ENCODE results near the gene SRRM3. TPM values are rescaled to one million over a fixed set of nuclear protein-coding genes. Genes with fewer than 3 reads are reported as not detected.
"Not testable (repeated sequence)": the region's sequence is repeated elsewhere in the genome, so short reads cannot be mapped to it uniquely, and the experiment has no call there.

SRRM3 gene
- total RNA-seq, 1 experiment from 2014 or later: 12.7 TPM

- ChIA-PET POLR2A (interaction anchor here (0.7 to 2.9 kb wide), 6 partner anchors 9 to 101 kb away, joined by 4 to 21 read pairs (median 5); no protein-coding TSS in a partner anchor), CTCF (interaction anchor here (1.0 to 1.7 kb wide), 4 partner anchors 9 to 40 kb away, joined by 3 to 12 read pairs (median 3); no protein-coding TSS in a partner anchor), RAD21 (ENCODE audit: low non-redundant PET in 1 of 2, low total read pairs in 2 of 2, uncharacterized antibody in 2 of 2, unreplicated experiment in 2 of 2) (no interaction called here)
- intact Hi-C loops (cut with micrococcal nuclease): loop anchor here (1.0 kb wide), 1 partner anchor 12 kb away; no protein-coding TSS in a partner anchor
- H3K27ac ChIP-seq (ENCODE audit: low read depth, low read length): peak overlapping the region; percentile 95
- DNase-seq (ENCODE audit: low read depth, low spot score) (peak; percentile 69), ATAC-seq (peak; percentile 55)
- peaks cover 13% of the 10 kb centered on the region; the same call in 1 of the 2 replicates for H3K79me2 ChIP-seq (ENCODE audit: insufficient read depth, low read length)
- peaks cover 42 to 68% of the 10 kb centered on the region in 2 experiments for H3K4me1 ChIP-seq (ENCODE audit: control insufficient read depth in 1 of 2, insufficient read depth in 2 of 2, low read length in 2 of 2)
- peak overlapping the region; percentile 96 for H3K9ac ChIP-seq (ENCODE audit: low read length)
- no peaks in the 10 kb centered on the region for H3K9me2 ChIP-seq (ENCODE audit: insufficient read depth)
- BruUV-seq (replicated peaks): TSS peak; percentile 67
- no peak overlapping the region for H2AFZ ChIP-seq (ENCODE audit: low read depth, low read length, poor library complexity, severe bottlenecking)
- TF ChIP-seq ELF1 (IDR thresholded peaks at IDR 0.05; ENCODE audit: borderline replicate concordance, low read depth) (no peak), ZFX (IDR thresholded peaks at IDR 0.05) (no peak), POLR2AphosphoS5 (IDR thresholded peaks at IDR 0.05; ENCODE audit: low read depth, low read length) (peak; percentile 65)
- no peaks in the 10 kb centered on the region for H3K9me3 ChIP-seq (ENCODE audit: control insufficient read depth in 1 of 2, insufficient read depth in 1 of 2, low read depth in 1 of 2, low read length in 2 of 2)
- H3K4me2 ChIP-seq (ENCODE audit: low read length): peak overlapping the region; percentile 97
- no peaks in the 10 kb centered on the region for H4K20me1 ChIP-seq (ENCODE audit: insufficient read depth)
- peaks cover 2 to 8% of the 10 kb centered on the region in 2 experiments; a peak in 1 of 4 replicates for H3K36me3 ChIP-seq (ENCODE audit: control insufficient read depth in 1 of 2, insufficient read depth in 2 of 2, low read length in 2 of 2)
- peak overlapping the region; percentile 86 to 94 for H3K4me3 ChIP-seq (replicated peaks in 1 of 2; ENCODE audit: low read depth in 1 of 2, low read length in 2 of 2)
- no peaks in the 10 kb centered on the region for H3K27me3 ChIP-seq (ENCODE audit: insufficient read depth, low read length)
Observed at GRCh38 chr7:76303202-76304147, 101.8 kb downstream of the SRRM3 start.

DNA sequence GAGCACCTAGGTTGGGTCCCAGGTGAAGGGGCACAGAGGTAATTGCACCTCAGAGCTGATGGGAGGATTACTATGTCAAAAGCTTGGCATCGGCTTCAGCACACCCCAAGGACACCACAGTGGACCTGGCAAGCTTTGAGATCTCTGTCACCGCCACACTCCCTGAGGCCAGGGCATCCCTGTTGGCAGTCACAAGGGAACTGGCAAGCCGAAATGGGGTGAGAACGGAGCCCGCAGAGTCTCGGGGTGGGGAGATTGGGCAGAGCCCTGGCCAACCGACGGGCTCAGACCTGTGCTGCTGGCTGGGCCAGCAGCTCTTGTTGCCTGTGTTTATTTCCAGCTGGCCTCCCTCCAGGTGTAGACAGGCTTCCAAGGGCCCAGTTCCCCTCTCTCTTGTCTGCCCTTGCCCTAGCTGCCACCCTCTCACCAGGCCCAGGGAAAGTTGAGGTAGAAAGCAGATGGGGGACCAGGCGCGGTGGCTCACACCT lies 103.2 kb downstream of the SRRM3 start:
- no peak for TF ChIP-seq FOSL1 (IDR thresholded peaks at IDR 0.05; ENCODE audit: low read depth)
- peak; percentile 55; the same call in 1 of the 2 replicates for TF ChIP-seq POLR2AphosphoS5 (IDR thresholded peaks at IDR 0.05; ENCODE audit: low read depth, low read length)
- TF ChIP-seq SRF (IDR thresholded peaks at IDR 0.05; ENCODE audit: low read depth): no peak
- Histone ChIP-seq H3K27me3 (ENCODE audit: insufficient read depth, low read length) (no peaks in the 10 kb centered on the region), H4K20me1 (ENCODE audit: insufficient read depth) (no peaks in the 10 kb centered on the region), H3K27ac (ENCODE audit: low read depth, low read length) (peak overlapping the region; percentile 95; the same call in 1 of the 2 replicates), H2AFZ (ENCODE audit: low read depth, low read length, poor library complexity, severe bottlenecking) (no peak overlapping the region), H3K9me3 (ENCODE audit: control insufficient read depth in 1 of 2, insufficient read depth in 1 of 2, low read depth in 1 of 2, low read length in 2 of 2) (no peaks in the 10 kb centered on the region), H3K36me3 (ENCODE audit: control insufficient read depth in 1 of 2, insufficient read depth in 2 of 2, low read length in 2 of 2) (peaks cover 2 to 8% of the 10 kb centered on the region in 2 experiments; a peak in 1 of 4 replicates), H3K9ac (ENCODE audit: low read length) (no peak overlapping the region), H3K79me2 (ENCODE audit: insufficient read depth, low read length) (peaks cover 13% of the 10 kb centered on the region; the same call in 1 of the 2 replicates), H3K4me2 (ENCODE audit: low read length) (0 out of 2 replicates have a peak overlapping the region, but pooled peaks have one; percentile 97), H3K4me1 (ENCODE audit: control insufficient read depth in 1 of 2, insufficient read depth in 2 of 2, low read length in 2 of 2) (peaks cover 34 to 55% of the 10 kb centered on the region in 2 experiments), H3K9me2 (ENCODE audit: insufficient read depth) (no peaks in the 10 kb centered on the region), H3K4me3 (replicated peaks in 1 of 2; ENCODE audit: low read depth in 1 of 2, low read length in 2 of 2) (no peak overlapping the region)
- no TSS peak for BruUV-seq (replicated peaks)
- POLR2A ChIA-PET: interaction anchor here (0.6 to 1.5 kb wide), 3 partner anchors 13 to 139 kb away, joined by 3 to 8 read pairs (median 3); no protein-coding TSS in a partner anchor
- DNase-seq (ENCODE audit: low read depth, low spot score) (no peak), ATAC-seq (no peak)
- CTCF ChIA-PET: interaction anchor here (0.9 to 1.0 kb wide), 2 partner anchors 9 to 14 kb away, joined by 3 to 5 read pairs; no protein-coding TSS in a partner anchor
- intact Hi-C loops (cut with micrococcal nuclease): no loop called here
- RAD21 ChIA-PET (ENCODE audit: low non-redundant PET in 1 of 2, low total read pairs in 2 of 2, uncharacterized antibody in 2 of 2, unreplicated experiment in 2 of 2): no interaction called here

GRCh38 chr7:76308874-76309273 lies 107.2 kb downstream of the SRRM3 start:
- H3K27ac ChIP-seq (ENCODE audit: low read depth, low read length); H3K4me2 ChIP-seq (ENCODE audit: low read length); BruUV-seq (replicated peaks); ATAC-seq; H3K9me2 ChIP-seq (ENCODE audit: insufficient read depth); intact Hi-C loops (cut with micrococcal nuclease); H3K79me2 ChIP-seq (ENCODE audit: insufficient read depth, low read length); H4K20me1 ChIP-seq (ENCODE audit: insufficient read depth); DNase-seq (ENCODE audit: low read depth, low spot score); H2AFZ ChIP-seq (ENCODE audit: low read depth, low read length, poor library complexity, severe bottlenecking); H3K9me3 ChIP-seq (ENCODE audit: control insufficient read depth in 1 of 2, insufficient read depth in 1 of 2, low read depth in 1 of 2, low read length in 2 of 2); H3K36me3 ChIP-seq (ENCODE audit: control insufficient read depth in 1 of 2, insufficient read depth in 2 of 2, low read length in 2 of 2); H3K27me3 ChIP-seq (ENCODE audit: insufficient read depth, low read length); H3K4me3 ChIP-seq (replicated peaks in 1 of 2; ENCODE audit: low read depth in 1 of 2, low read length in 2 of 2); H3K9ac ChIP-seq (ENCODE audit: low read length): not testable (repeated sequence)
- ChIA-PET RAD21 (ENCODE audit: low non-redundant PET in 1 of 2, low total read pairs in 2 of 2, uncharacterized antibody in 2 of 2, unreplicated experiment in 2 of 2) (interaction anchor here in 1 of 2 experiments (1.4 kb wide), 1 partner anchor 18 kb away, joined by 3 read pairs; no protein-coding TSS in a partner anchor), CTCF (interaction anchor here (0.9 kb wide), 1 partner anchor 18 kb away, joined by 3 read pairs; no protein-coding TSS in a partner anchor), POLR2A (interaction anchor here (2.3 kb wide), 1 partner anchor 18 kb away, joined by 6 read pairs; no protein-coding TSS in a partner anchor)
- H3K4me1 ChIP-seq (ENCODE audit: control insufficient read depth in 1 of 2, insufficient read depth in 2 of 2, low read length in 2 of 2): peaks cover 31 to 46% of the 10 kb centered on the region in 2 experiments

Data from HCT116 (cell line).